ENCODE results near the gene PPL. TPM values are rescaled to one million over a fixed set of nuclear protein-coding genes. Genes with fewer than 3 reads are reported as not detected.

Gene PPL
- total and polyA plus RNA-seq, 2 donors (not counting 3 experiments of a cell fraction or from before 2014, with no cell fraction given) = 0.07 to 0.20 TPM

GRCh38 chr16:4882633-4883285 is 54.2 kb downstream of the PPL start:
- BruUV-seq (replicated peaks) = no TSS peak
- no peak overlapping the region for H3K4me3 ChIP-seq (replicated peaks in 1 of 3; ENCODE audit: insufficient read depth in 1 of 3, low read depth in 1 of 3, low read length in 3 of 3)
- no peak overlapping the region for H3K4me2 ChIP-seq (ENCODE audit: insufficient read depth, low read length)
- intact Hi-C loops (cut with micrococcal nuclease) = no loop called here
- TF ChIP-seq FOS (IDR thresholded peaks at IDR 0.05; ENCODE audit: borderline replicate concordance, insufficient read depth, low read length) (no peak), GATA2 (IDR thresholded peaks at IDR 0.05; ENCODE audit: insufficient read depth, insufficient read length, low read depth, low read length) (no peak), POLR2AphosphoS5 (IDR thresholded peaks at IDR 0.05; ENCODE audit: insufficient read depth, low read depth, low read length) (no peak), MYC (IDR thresholded peaks at IDR 0.05; ENCODE audit: low read depth, low read length) (no peak), JUN (IDR thresholded peaks at IDR 0.05; ENCODE audit: borderline replicate concordance, insufficient read depth, insufficient read length, low read depth) (no peak), POLR2A (IDR thresholded peaks at IDR 0.05; ENCODE audit: low read depth, low read length) (no peak), EZH2 (IDR thresholded peaks at IDR 0.05; ENCODE audit: borderline replicate concordance, low read depth, low read length, severe bottlenecking) (no peak)
- TF ChIP-seq, protein P1, sequence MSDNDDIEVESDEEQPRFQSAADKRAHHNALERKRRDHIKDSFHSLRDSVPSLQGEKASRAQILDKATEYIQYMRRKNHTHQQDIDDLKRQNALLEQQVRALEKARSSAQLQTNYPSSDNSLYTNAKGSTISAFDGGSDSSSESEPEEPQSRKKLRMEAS (IDR thresholded peaks at IDR 0.05; ENCODE audit: insufficient read depth, insufficient read length) = no peak
- TF ChIP-seq, protein P2, sequence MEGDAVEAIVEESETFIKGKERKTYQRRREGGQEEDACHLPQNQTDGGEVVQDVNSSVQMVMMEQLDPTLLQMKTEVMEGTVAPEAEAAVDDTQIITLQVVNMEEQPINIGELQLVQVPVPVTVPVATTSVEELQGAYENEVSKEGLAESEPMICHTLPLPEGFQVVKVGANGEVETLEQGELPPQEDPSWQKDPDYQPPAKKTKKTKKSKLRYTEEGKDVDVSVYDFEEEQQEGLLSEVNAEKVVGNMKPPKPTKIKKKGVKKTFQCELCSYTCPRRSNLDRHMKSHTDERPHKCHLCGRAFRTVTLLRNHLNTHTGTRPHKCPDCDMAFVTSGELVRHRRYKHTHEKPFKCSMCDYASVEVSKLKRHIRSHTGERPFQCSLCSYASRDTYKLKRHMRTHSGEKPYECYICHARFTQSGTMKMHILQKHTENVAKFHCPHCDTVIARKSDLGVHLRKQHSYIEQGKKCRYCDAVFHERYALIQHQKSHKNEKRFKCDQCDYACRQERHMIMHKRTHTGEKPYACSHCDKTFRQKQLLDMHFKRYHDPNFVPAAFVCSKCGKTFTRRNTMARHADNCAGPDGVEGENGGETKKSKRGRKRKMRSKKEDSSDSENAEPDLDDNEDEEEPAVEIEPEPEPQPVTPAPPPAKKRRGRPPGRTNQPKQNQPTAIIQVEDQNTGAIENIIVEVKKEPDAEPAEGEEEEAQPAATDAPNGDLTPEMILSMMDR (IDR thresholded peaks at IDR 0.05; ENCODE audit: extremely low read depth in 1 of 2, insufficient read depth in 1 of 2, low read depth in 1 of 2, low read length in 2 of 2) = no peak
- H3K27ac ChIP-seq (ENCODE audit: insufficient read depth, low read depth, low read length) = no peak overlapping the region
- ChIA-PET POLR2A (no interaction called here), CTCF (no interaction called here)
- H3K4me1 ChIP-seq (ENCODE audit: control insufficient read depth, extremely low read depth, insufficient read depth, low read length) = no peaks in the 10 kb centered on the region
- H3K9ac ChIP-seq (replicated peaks; ENCODE audit: extremely low read depth, insufficient read depth, low read length) = no peak overlapping the region
- dilution Hi-C loops (cut with MboI; ENCODE audit: extremely low pct_ligation_motif_present, low sequenced_read_pairs) = no loop called here
- H3K9me1 ChIP-seq (replicated peaks; ENCODE audit: control insufficient read depth, extremely low read depth, insufficient read depth, low read length) = no peaks in the 10 kb centered on the region
- FAIRE-seq (no peak), DNase-seq (ENCODE audit: low read depth, low spot score) (no peak)
- H2AFZ ChIP-seq (ENCODE audit: low read depth, low read length) = no peak overlapping the region
- peaks cover 24 to 70% of the 10 kb centered on the region in 2 experiments for H3K36me3 ChIP-seq (ENCODE audit: control insufficient read depth in 2 of 2, extremely low read depth in 1 of 2, insufficient read depth in 2 of 2, low read length in 2 of 2)
- H3K9me3 ChIP-seq (replicated peaks; ENCODE audit: control insufficient read depth, insufficient read depth, low read length) = no peaks in the 10 kb centered on the region
- no peaks in the 10 kb centered on the region for H3K79me2 ChIP-seq (ENCODE audit: control insufficient read depth, insufficient read depth, low read length)
- no peaks in the 10 kb centered on the region for H3K27me3 ChIP-seq (ENCODE audit: control insufficient read depth in 2 of 2, insufficient read depth in 2 of 2, low read length in 2 of 2)
- no peaks in the 10 kb centered on the region for H4K20me1 ChIP-seq (replicated peaks; ENCODE audit: control insufficient read depth, extremely low read depth, insufficient read depth, low read length)
